Measurements from ENCODE around the gene TMEM151B. TPM values are rescaled to one million over a fixed set of nuclear protein-coding genes. Genes with fewer than 3 reads are reported as not detected.
"Not testable (repeated sequence)": the region's sequence is repeated elsewhere in the genome, so short reads cannot be mapped to it uniquely, and the experiment has no call there.

Gene TMEM151B
- total RNA-seq, 1 donor from 2014 or later, result 0.29 TPM

- intact Hi-C loops (cut with micrococcal nuclease), result no loop called here
- H3K27me3 Mint-ChIP-seq (ENCODE audit: insufficient read depth), result no peaks in the 10 kb centered on the region
- no peak overlapping the region for H3K27ac Mint-ChIP-seq
- no peak overlapping the region for H3K4me3 Mint-ChIP-seq
- peaks cover 23% of the 10 kb centered on the region for H3K4me1 Mint-ChIP-seq (ENCODE audit: low read depth)
- H3K36me3 Mint-ChIP-seq (ENCODE audit: low read depth), result peaks cover 10% of the 10 kb centered on the region
- no peaks in the 10 kb centered on the region for H3K9me3 Mint-ChIP-seq
- DNase-seq (ENCODE audit: low spot score), result no peak
Observed at GRCh38 chr6:44227148-44227793, 43.0 kb upstream of the TMEM151B start.

- peaks cover 13% of the 10 kb centered on the region for H3K36me3 Mint-ChIP-seq (ENCODE audit: low read depth)
- no peaks in the 10 kb centered on the region for H3K9me3 Mint-ChIP-seq
- H3K4me1 Mint-ChIP-seq (ENCODE audit: low read depth), result peaks cover 16% of the 10 kb centered on the region
- intact Hi-C loops (cut with micrococcal nuclease), result no loop called here
- no peak for DNase-seq (ENCODE audit: low spot score)
- no peak overlapping the region for H3K27ac Mint-ChIP-seq
- H3K27me3 Mint-ChIP-seq (ENCODE audit: insufficient read depth), result no peaks in the 10 kb centered on the region
- no peak overlapping the region for H3K4me3 Mint-ChIP-seq
Observed at GRCh38 chr6:44228031-44228430, 42.2 kb upstream of the TMEM151B start.

- Mint-ChIP-seq H3K4me3 (no peak overlapping the region), H3K4me1 (ENCODE audit: low read depth) (peaks cover 14% of the 10 kb centered on the region), H3K27me3 (ENCODE audit: insufficient read depth) (no peaks in the 10 kb centered on the region), H3K27ac (no peak overlapping the region), H3K9me3 (no peaks in the 10 kb centered on the region), H3K36me3 (ENCODE audit: low read depth) (peaks cover 14% of the 10 kb centered on the region)
- intact Hi-C loops (cut with micrococcal nuclease), result no loop called here
- no peak for DNase-seq (ENCODE audit: low spot score)
Observed at GRCh38 chr6:44228433-44228832, 41.8 kb upstream of the TMEM151B start.

- H3K36me3 Mint-ChIP-seq (ENCODE audit: low read depth), result peaks cover 17% of the 10 kb centered on the region
- peaks cover 14% of the 10 kb centered on the region for H3K4me1 Mint-ChIP-seq (ENCODE audit: low read depth)
- no peaks in the 10 kb centered on the region for H3K9me3 Mint-ChIP-seq
- no peak overlapping the region for H3K27ac Mint-ChIP-seq
- H3K27me3 Mint-ChIP-seq (ENCODE audit: insufficient read depth), result no peaks in the 10 kb centered on the region
- no peak overlapping the region for H3K4me3 Mint-ChIP-seq
- intact Hi-C loops (cut with micrococcal nuclease), result no loop called here
- no peak for DNase-seq (ENCODE audit: low spot score)
Observed at GRCh38 chr6:44228836-44229235, 41.4 kb upstream of the TMEM151B start.

GRCh38 chr6:44229376-44230033 is 40.7 kb upstream of the TMEM151B start:
- Mint-ChIP-seq H3K4me1 (ENCODE audit: low read depth) (peaks cover 8% of the 10 kb centered on the region), H3K27ac (no peak overlapping the region), H3K27me3 (ENCODE audit: insufficient read depth) (no peaks in the 10 kb centered on the region), H3K36me3 (ENCODE audit: low read depth) (peaks cover 17% of the 10 kb centered on the region), H3K4me3 (no peak overlapping the region), H3K9me3 (no peaks in the 10 kb centered on the region)
- intact Hi-C loops (cut with micrococcal nuclease), result no loop called here
- DNase-seq (ENCODE audit: low spot score), result no peak

- Mint-ChIP-seq H3K36me3 (ENCODE audit: low read depth) (peaks cover 17% of the 10 kb centered on the region), H3K9me3 (no peaks in the 10 kb centered on the region), H3K27me3 (ENCODE audit: insufficient read depth) (no peaks in the 10 kb centered on the region), H3K27ac (no peak overlapping the region), H3K4me1 (ENCODE audit: low read depth) (peaks cover 1% of the 10 kb centered on the region), H3K4me3 (no peak overlapping the region)
- no peak for DNase-seq (ENCODE audit: low spot score)
- intact Hi-C loops (cut with micrococcal nuclease), result no loop called here
Observed at GRCh38 chr6:44230034-44230675, 40.1 kb upstream of the TMEM151B start.

GRCh38 chr6:44231426-44231825 is 38.8 kb upstream of the TMEM151B start:
- H3K9me3 Mint-ChIP-seq; H3K27me3 Mint-ChIP-seq (ENCODE audit: insufficient read depth); H3K4me3 Mint-ChIP-seq; DNase-seq (ENCODE audit: low spot score); H3K4me1 Mint-ChIP-seq (ENCODE audit: low read depth); intact Hi-C loops (cut with micrococcal nuclease); H3K27ac Mint-ChIP-seq: not testable (repeated sequence)
- peaks cover 18% of the 10 kb centered on the region for H3K36me3 Mint-ChIP-seq (ENCODE audit: low read depth)

- no peak overlapping the region for H3K4me3 Mint-ChIP-seq
- peaks cover 8% of the 10 kb centered on the region for H3K4me1 Mint-ChIP-seq (ENCODE audit: low read depth)
- H3K36me3 Mint-ChIP-seq (ENCODE audit: low read depth), result peaks cover 18% of the 10 kb centered on the region
- no peaks in the 10 kb centered on the region for H3K9me3 Mint-ChIP-seq
- intact Hi-C loops (cut with micrococcal nuclease), result no loop called here
- no peaks in the 10 kb centered on the region for H3K27me3 Mint-ChIP-seq (ENCODE audit: insufficient read depth)
- DNase-seq (ENCODE audit: low spot score), result no peak
- peak overlapping the region; percentile 19 for H3K27ac Mint-ChIP-seq
Observed at GRCh38 chr6:44232676-44233566, 37.3 kb upstream of the TMEM151B start.

GRCh38 chr6:44233567-44234100 is 36.6 kb upstream of the TMEM151B start:
- H3K9me3 Mint-ChIP-seq, result no peaks in the 10 kb centered on the region
- no peak overlapping the region for H3K27ac Mint-ChIP-seq
- DNase-seq (ENCODE audit: low spot score), result no peak
- intact Hi-C loops (cut with micrococcal nuclease), result no loop called here
- no peak overlapping the region for H3K4me3 Mint-ChIP-seq
- H3K36me3 Mint-ChIP-seq (ENCODE audit: low read depth), result peaks cover 18% of the 10 kb centered on the region
- H3K27me3 Mint-ChIP-seq (ENCODE audit: insufficient read depth), result no peaks in the 10 kb centered on the region
- H3K4me1 Mint-ChIP-seq (ENCODE audit: low read depth), result peaks cover 12% of the 10 kb centered on the region

- intact Hi-C loops (cut with micrococcal nuclease), result no loop called here
- H3K4me1 Mint-ChIP-seq (ENCODE audit: low read depth), result peaks cover 13% of the 10 kb centered on the region
- peaks cover 18% of the 10 kb centered on the region for H3K36me3 Mint-ChIP-seq (ENCODE audit: low read depth)
- peak overlapping the region; percentile 53 for H3K27ac Mint-ChIP-seq
- no peaks in the 10 kb centered on the region for H3K9me3 Mint-ChIP-seq
- no peak for DNase-seq (ENCODE audit: low spot score)
- H3K27me3 Mint-ChIP-seq (ENCODE audit: insufficient read depth), result no peaks in the 10 kb centered on the region
- H3K4me3 Mint-ChIP-seq, result no peak overlapping the region
Observed at GRCh38 chr6:44234101-44235025, 35.9 kb upstream of the TMEM151B start.

- H3K36me3 Mint-ChIP-seq (ENCODE audit: low read depth), result peaks cover 17% of the 10 kb centered on the region
- H3K4me1 Mint-ChIP-seq (ENCODE audit: low read depth), result peaks cover 13% of the 10 kb centered on the region
- no peak overlapping the region for H3K4me3 Mint-ChIP-seq
- no peak overlapping the region for H3K27ac Mint-ChIP-seq
- no peaks in the 10 kb centered on the region for H3K9me3 Mint-ChIP-seq
- no peaks in the 10 kb centered on the region for H3K27me3 Mint-ChIP-seq (ENCODE audit: insufficient read depth)
- intact Hi-C loops (cut with micrococcal nuclease), result no loop called here
- no peak for DNase-seq (ENCODE audit: low spot score)
Observed at GRCh38 chr6:44235269-44235668, 35.0 kb upstream of the TMEM151B start.

Measured in activated T-helper 1 cell treated with anti-CD3 and anti-CD28 coated beads, Interleukin-12 subunit alpha, Interleukin-12 subunit beta, Interleukin-2, Interleukin-4 antibody, amounts not matched to agents 30 ng/mL and 10 ng/mL and 1 ng/mL, durations not matched to agents 14 hours and 24 hours and 36 hours (primary cell).